WTC11 (cell line): Measurements from ENCODE around the gene WNK1. TPM values are rescaled to one million over a fixed set of nuclear protein-coding genes. Genes with fewer than 3 reads are reported as not detected.

Source experiments
- ATAC-seq: fragments of 200-7000 bp; cut with Tn5 transposase; 2 replicates; pipeline ENCODE4 v1.10.0; 2021; ENCODE audit warnings: mild to moderate bottlenecking, moderate library complexity
- CTCF ChIA-PET: fragments of 300-600 bp; sonication (Branson Sonifier 250); formaldehyde crosslinking; loops from one replicate; lab custom pipeline; 2021; ENCODE audit warnings: antibody characterized with exemption; lab: Charles Lee
- POLR2A ChIA-PET: fragments of 350-600 bp; sonication (Branson Sonifier 250); formaldehyde crosslinking; loops from one replicate; lab custom pipeline; 2021; ENCODE audit warnings: antibody characterized with exemption; lab: Charles Lee
- DNase-seq: peaks from one replicate; pipeline ENCODE4 v3.0.0; 2021; ENCODE audit warnings: low spot score
- H3K27ac Mint-ChIP-seq: 2 replicates; pipeline ENCODE4 v1.8.0; 2021; ENCODE audit warnings: mixed read lengths
- H3K27me3 Mint-ChIP-seq: 2 replicates; pipeline ENCODE4 v1.8.0; 2021; ENCODE audit warnings: low read depth, mild to moderate bottlenecking, moderate library complexity, mixed read lengths
- H3K36me3 Mint-ChIP-seq: 2 replicates; pipeline ENCODE4 v1.8.0; 2021; ENCODE audit warnings: mixed read lengths
- H3K4me1 Mint-ChIP-seq: 2 replicates; pipeline ENCODE4 v1.8.0; 2022; ENCODE audit warnings: mixed read lengths
- H3K4me3 Mint-ChIP-seq: 2 replicates; pipeline ENCODE4 v1.8.0; 2021; ENCODE audit warnings: mild to moderate bottlenecking, moderate library complexity, mixed read lengths
- H3K9me3 Mint-ChIP-seq: 2 replicates; pipeline ENCODE4 v1.8.0; 2021; ENCODE audit warnings: mixed read lengths
- AFF4 ChIP-seq: sonication (generic); formaldehyde crosslinking; IDR thresholded peaks from 2 replicates; pipeline ENCODE4 v1.8.1; 2023; ENCODE audit warnings: mild to moderate bottlenecking, missing genetic modification reagents, borderline replicate concordance
- AR ChIP-seq: fragments of 250-450 bp; sonication (Bioruptor Pico); IDR thresholded peaks from 2 replicates; pipeline ENCODE4 v1.9.0; 2021; ENCODE audit warnings: mild to moderate bottlenecking
- CBFB ChIP-seq: sonication (generic); formaldehyde crosslinking; IDR thresholded peaks from 2 replicates; pipeline ENCODE4 v1.8.1; 2022; ENCODE audit warnings: mild to moderate bottlenecking, low read depth, missing genetic modification reagents
- CDX4 ChIP-seq: fragments of 250-450 bp; sonication (Bioruptor Pico); IDR thresholded peaks from 2 replicates; pipeline ENCODE4 v1.9.0; 2021; ENCODE audit warnings: moderate library complexity, mild to moderate bottlenecking, inconsistent platforms, borderline replicate concordance
- CREB1 ChIP-seq: sonication (generic); formaldehyde crosslinking; IDR thresholded peaks from 2 replicates; pipeline ENCODE4 v1.8.0; 2023; ENCODE audit warnings: mild to moderate bottlenecking, missing genetic modification reagents
- CREM ChIP-seq: sonication (generic); formaldehyde crosslinking; IDR thresholded peaks from 2 replicates; pipeline ENCODE4 v1.8.1; 2022; ENCODE audit warnings: mild to moderate bottlenecking, missing genetic modification reagents, moderate library complexity
- ZNF121 ChIP-seq: sonication (generic); formaldehyde crosslinking; IDR thresholded peaks from 2 replicates; pipeline ENCODE4 v1.8.0; 2023; ENCODE audit warnings: missing genetic modification reagents
- ZNF138 ChIP-seq: sonication (generic); formaldehyde crosslinking; conservative IDR thresholded peaks from 2 replicates; pipeline ENCODE4 v1.8.1; 2022; ENCODE audit warnings: mild to moderate bottlenecking, moderate library complexity, missing genetic modification reagents
- ZNF396 ChIP-seq: fragments of 250-450 bp; sonication (Bioruptor Pico); IDR thresholded peaks from 2 replicates; pipeline ENCODE4 v1.8.0; 2021; ENCODE audit warnings: mild to moderate bottlenecking, moderate library complexity, borderline replicate concordance
- ZNF425 ChIP-seq: fragments of 250-450 bp; sonication (Bioruptor Pico); conservative IDR thresholded peaks from 2 replicates; pipeline ENCODE4 v1.9.0; 2021; ENCODE audit warnings: mild to moderate bottlenecking
- ZNF671 ChIP-seq: fragments of 250-450 bp; sonication (Bioruptor Pico); IDR thresholded peaks from 2 replicates; pipeline ENCODE4 v1.8.0; 2021; ENCODE audit warnings: mild to moderate bottlenecking
- total RNA-seq: library from RNA; stranded (reverse); gene quantifications from 3 replicates; pipeline ENCODE4 v1.2.3, GENCODE V29; 2021
- TF ChIP-seq, protein P1 (sequence below): sonication (generic); formaldehyde crosslinking; IDR thresholded peaks from 2 replicates; pipeline ENCODE4 v1.8.1; 2022; ENCODE audit warnings: low read depth, missing genetic modification reagents, borderline replicate concordance
- TF ChIP-seq, protein P2 (sequence below): sonication (generic); formaldehyde crosslinking; IDR thresholded peaks from 2 replicates; pipeline ENCODE4 v1.8.1; 2023; ENCODE audit warnings: mild to moderate bottlenecking, missing genetic modification reagents, moderate library complexity
- TF ChIP-seq, protein P3 (sequence below): sonication (generic); formaldehyde crosslinking; IDR thresholded peaks from 2 replicates; pipeline ENCODE4 v1.8.1; 2022; ENCODE audit warnings: missing genetic modification reagents, borderline replicate concordance
- TF ChIP-seq, protein P4 (sequence below): fragments of 250-450 bp; sonication (Bioruptor Pico); IDR thresholded peaks from 2 replicates; pipeline ENCODE4 v1.9.0; 2021; ENCODE audit warnings: mild to moderate bottlenecking, borderline replicate concordance

Gene WNK1
- total RNA-seq, 1 experiment from 2014 or later = 118 TPM

GRCh38 chr12:846421-846820, 94.0 kb downstream of the WNK1 start:
- ChIA-PET POLR2A (no interaction called here), CTCF (interaction anchor here (0.8 kb wide), 1 partner anchor 30 kb away, joined by 4 read pairs; no protein-coding TSS in a partner anchor)
- no peak overlapping the region; the same call in 1 of the 2 replicates for H3K27ac Mint-ChIP-seq
- peaks cover 4% of the 10 kb centered on the region for H3K9me3 Mint-ChIP-seq
- peaks cover 4% of the 10 kb centered on the region; the same call in 1 of the 2 replicates for H3K4me1 Mint-ChIP-seq
- TF ChIP-seq, protein P1, sequence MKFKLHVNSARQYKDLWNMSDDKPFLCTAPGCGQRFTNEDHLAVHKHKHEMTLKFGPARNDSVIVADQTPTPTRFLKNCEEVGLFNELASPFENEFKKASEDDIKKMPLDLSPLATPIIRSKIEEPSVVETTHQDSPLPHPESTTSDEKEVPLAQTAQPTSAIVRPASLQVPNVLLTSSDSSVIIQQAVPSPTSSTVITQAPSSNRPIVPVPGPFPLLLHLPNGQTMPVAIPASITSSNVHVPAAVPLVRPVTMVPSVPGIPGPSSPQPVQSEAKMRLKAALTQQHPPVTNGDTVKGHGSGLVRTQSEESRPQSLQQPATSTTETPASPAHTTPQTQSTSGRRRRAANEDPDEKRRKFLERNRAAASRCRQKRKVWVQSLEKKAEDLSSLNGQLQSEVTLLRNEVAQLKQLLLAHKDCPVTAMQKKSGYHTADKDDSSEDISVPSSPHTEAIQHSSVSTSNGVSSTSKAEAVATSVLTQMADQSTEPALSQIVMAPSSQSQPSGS (CRISPR knock-in tag) = no peak
- TF ChIP-seq CBFB (no peak), ZNF121 (CRISPR knock-in tag) (no peak), CREM (no peak), AFF4 (CRISPR knock-in tag) (no peak), CREB1 (CRISPR knock-in tag) (no peak), ZNF138 (no peak), ZNF425 (CRISPR knock-in tag) (no peak), ZNF671 (CRISPR knock-in tag) (no peak), CDX4 (CRISPR knock-in tag) (no peak), ZNF396 (CRISPR knock-in tag) (no peak), AR (CRISPR knock-in tag) (no peak)
- TF ChIP-seq, protein P2, sequence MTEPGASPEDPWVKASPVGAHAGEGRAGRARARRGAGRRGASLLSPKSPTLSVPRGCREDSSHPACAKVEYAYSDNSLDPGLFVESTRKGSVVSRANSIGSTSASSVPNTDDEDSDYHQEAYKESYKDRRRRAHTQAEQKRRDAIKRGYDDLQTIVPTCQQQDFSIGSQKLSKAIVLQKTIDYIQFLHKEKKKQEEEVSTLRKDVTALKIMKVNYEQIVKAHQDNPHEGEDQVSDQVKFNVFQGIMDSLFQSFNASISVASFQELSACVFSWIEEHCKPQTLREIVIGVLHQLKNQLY (CRISPR knock-in tag) = no peak
- TF ChIP-seq, protein P3, sequence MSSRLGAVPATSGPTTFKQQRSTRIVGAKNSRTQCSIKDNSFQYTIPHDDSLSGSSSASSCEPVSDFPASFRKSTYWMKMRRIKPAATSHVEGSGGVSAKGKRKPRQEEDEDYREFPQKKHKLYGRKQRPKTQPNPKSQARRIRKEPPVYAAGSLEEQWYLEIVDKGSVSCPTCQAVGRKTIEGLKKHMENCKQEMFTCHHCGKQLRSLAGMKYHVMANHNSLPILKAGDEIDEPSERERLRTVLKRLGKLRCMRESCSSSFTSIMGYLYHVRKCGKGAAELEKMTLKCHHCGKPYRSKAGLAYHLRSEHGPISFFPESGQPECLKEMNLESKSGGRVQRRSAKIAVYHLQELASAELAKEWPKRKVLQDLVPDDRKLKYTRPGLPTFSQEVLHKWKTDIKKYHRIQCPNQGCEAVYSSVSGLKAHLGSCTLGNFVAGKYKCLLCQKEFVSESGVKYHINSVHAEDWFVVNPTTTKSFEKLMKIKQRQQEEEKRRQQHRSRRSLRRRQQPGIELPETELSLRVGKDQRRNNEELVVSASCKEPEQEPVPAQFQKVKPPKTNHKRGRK (CRISPR knock-in tag) = no peak
- TF ChIP-seq, protein P4, sequence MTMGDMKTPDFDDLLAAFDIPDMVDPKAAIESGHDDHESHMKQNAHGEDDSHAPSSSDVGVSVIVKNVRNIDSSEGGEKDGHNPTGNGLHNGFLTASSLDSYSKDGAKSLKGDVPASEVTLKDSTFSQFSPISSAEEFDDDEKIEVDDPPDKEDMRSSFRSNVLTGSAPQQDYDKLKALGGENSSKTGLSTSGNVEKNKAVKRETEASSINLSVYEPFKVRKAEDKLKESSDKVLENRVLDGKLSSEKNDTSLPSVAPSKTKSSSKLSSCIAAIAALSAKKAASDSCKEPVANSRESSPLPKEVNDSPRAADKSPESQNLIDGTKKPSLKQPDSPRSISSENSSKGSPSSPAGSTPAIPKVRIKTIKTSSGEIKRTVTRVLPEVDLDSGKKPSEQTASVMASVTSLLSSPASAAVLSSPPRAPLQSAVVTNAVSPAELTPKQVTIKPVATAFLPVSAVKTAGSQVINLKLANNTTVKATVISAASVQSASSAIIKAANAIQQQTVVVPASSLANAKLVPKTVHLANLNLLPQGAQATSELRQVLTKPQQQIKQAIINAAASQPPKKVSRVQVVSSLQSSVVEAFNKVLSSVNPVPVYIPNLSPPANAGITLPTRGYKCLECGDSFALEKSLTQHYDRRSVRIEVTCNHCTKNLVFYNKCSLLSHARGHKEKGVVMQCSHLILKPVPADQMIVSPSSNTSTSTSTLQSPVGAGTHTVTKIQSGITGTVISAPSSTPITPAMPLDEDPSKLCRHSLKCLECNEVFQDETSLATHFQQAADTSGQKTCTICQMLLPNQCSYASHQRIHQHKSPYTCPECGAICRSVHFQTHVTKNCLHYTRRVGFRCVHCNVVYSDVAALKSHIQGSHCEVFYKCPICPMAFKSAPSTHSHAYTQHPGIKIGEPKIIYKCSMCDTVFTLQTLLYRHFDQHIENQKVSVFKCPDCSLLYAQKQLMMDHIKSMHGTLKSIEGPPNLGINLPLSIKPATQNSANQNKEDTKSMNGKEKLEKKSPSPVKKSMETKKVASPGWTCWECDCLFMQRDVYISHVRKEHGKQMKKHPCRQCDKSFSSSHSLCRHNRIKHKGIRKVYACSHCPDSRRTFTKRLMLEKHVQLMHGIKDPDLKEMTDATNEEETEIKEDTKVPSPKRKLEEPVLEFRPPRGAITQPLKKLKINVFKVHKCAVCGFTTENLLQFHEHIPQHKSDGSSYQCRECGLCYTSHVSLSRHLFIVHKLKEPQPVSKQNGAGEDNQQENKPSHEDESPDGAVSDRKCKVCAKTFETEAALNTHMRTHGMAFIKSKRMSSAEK (CRISPR knock-in tag) = no peak
- H3K36me3 Mint-ChIP-seq = peaks cover 9% of the 10 kb centered on the region
- no peak for ATAC-seq
- no peaks in the 10 kb centered on the region for H3K27me3 Mint-ChIP-seq
- DNase-seq = no peak
- H3K4me3 Mint-ChIP-seq = no peak overlapping the region
